BJ (cell line): ENCODE data around the gene PLEKHO2. TPM values are rescaled to one million over a fixed set of nuclear protein-coding genes. Genes with fewer than 3 reads are reported as not detected.

Experiments
- CTCF ChIA-PET: fragments of 350-600 bp; formaldehyde crosslinking; extraction: SDS; loops from one replicate; lab custom pipeline; 2021; ENCODE audit warnings: antibody characterized with exemption, inconsistent platforms; lab: Yijun Ruan, JAX
- POLR2A ChIA-PET: fragments of 300-600 bp; sonication (Branson Sonifier 250); formaldehyde crosslinking; extraction: SDS; loops from one replicate; lab custom pipeline; 2021; ENCODE audit warnings: antibody characterized with exemption; lab: Charles Lee
- DNase-seq: peaks from one replicate; pipeline ENCODE4 v3.0.0-alpha.2; 2011; ENCODE audit warnings: low read depth
- H3K27me3 ChIP-seq: 2 replicates; pipeline ENCODE4 v1.6.0; 2011; ENCODE audit warnings: low read length; ENCODE audit not compliant: control insufficient read depth, insufficient read depth
- H3K36me3 ChIP-seq: 2 replicates; pipeline ENCODE4 v1.5.1; 2011; ENCODE audit warnings: low read length; ENCODE audit not compliant: control insufficient read depth, insufficient read depth
- H3K4me3 ChIP-seq: 2 replicates; pipeline ENCODE4 v1.5.1; 2011; ENCODE audit warnings: low read depth, mild to moderate bottlenecking, control low read depth, low read length
- CTCF ChIP-seq: IDR thresholded peaks from 2 replicates; pipeline ENCODE4 v1.5.1; 2011; ENCODE audit warnings: low read depth, mild to moderate bottlenecking, control low read depth, inconsistent platforms, low read length, moderate library complexity; ENCODE audit not compliant: insufficient read depth
- polyA plus RNA-seq: library from polyadenylated mRNA; depleted of rRNA; stranded (reverse); fragments of >200 nt; gene quantifications from 2 replicates; pipeline ENCODE4 v1.2.3, GENCODE V29; 2011

The PLEKHO2 gene
- polyA plus RNA-seq, 1 experiment, result 33.6 TPM

GRCh38 chr15:64888336-64888735 lies 46.6 kb downstream of the PLEKHO2 start:
- no peak for TF ChIP-seq CTCF
- ChIA-PET CTCF (interaction anchor here (1.0 kb wide), 1 partner anchor 21 kb away, joined by 4 read pairs; no protein-coding TSS in a partner anchor), POLR2A (interaction anchor here (0.6 kb wide), 1 partner anchor 25 kb away, joined by 10 read pairs; no protein-coding TSS in a partner anchor)

GRCh38 chr15:64891561-64891960 lies 49.8 kb downstream of the PLEKHO2 start:
- no peak for DNase-seq
- Histone ChIP-seq H3K27me3 (no peaks in the 10 kb centered on the region), H3K4me3 (no peak overlapping the region), H3K36me3 (no peaks in the 10 kb centered on the region; the same call in 1 of the 2 replicates)
- ChIA-PET CTCF (interaction anchor here (0.7 to 1.0 kb wide), 2 partner anchors 12 to 14 kb away, joined by 3 to 4 read pairs; no protein-coding TSS in a partner anchor), POLR2A (no interaction called here)
- TF ChIP-seq CTCF, result no peak

More at GRCh38 chr15:64888336-64888735, 46.6 kb downstream of the PLEKHO2 start:
- no peaks in the 10 kb centered on the region for H3K27me3 ChIP-seq
- no peak overlapping the region for H3K4me3 ChIP-seq
- no peak for DNase-seq
- H3K36me3 ChIP-seq, result no peaks in the 10 kb centered on the region; the same call in 1 of the 2 replicates

- no peak for DNase-seq
- Histone ChIP-seq H3K36me3 (no peaks in the 10 kb centered on the region; the same call in 1 of the 2 replicates), H3K4me3 (no peak overlapping the region), H3K27me3 (no peaks in the 10 kb centered on the region)
- no peak for TF ChIP-seq CTCF
- ChIA-PET POLR2A (no interaction called here), CTCF (interaction anchor here (0.9 to 2.4 kb wide), 2 partner anchors 14 to 83 kb away, joined by 3 to 5 read pairs; no protein-coding TSS in a partner anchor)
Measured at GRCh38 chr15:64892847-64893403, 51.2 kb downstream of the PLEKHO2 start.

- no peak for TF ChIP-seq CTCF
- CTCF ChIA-PET, result interaction anchor here (0.5 to 2.4 kb wide), 7 partner anchors 8 to 524 kb away, joined by 3 to 6 read pairs (median 3); no protein-coding TSS in a partner anchor
- Histone ChIP-seq H3K36me3 (no peaks in the 10 kb centered on the region; the same call in 1 of the 2 replicates), H3K4me3 (no peak overlapping the region), H3K27me3 (no peaks in the 10 kb centered on the region)
- POLR2A ChIA-PET, result interaction anchor here (0.7 kb wide), 1 partner anchor 53 kb away, joined by 3 read pairs; no protein-coding TSS in a partner anchor
- peak; percentile 39 for DNase-seq
Measured at GRCh38 chr15:64893481-64894394, 52.0 kb downstream of the PLEKHO2 start.
